IgD-negative memory B cell (primary cell): ENCODE measurements around the gene FBXL17. TPM values are rescaled to one million over a fixed set of nuclear protein-coding genes. Genes with fewer than 3 reads are reported as not detected.
A peak's percentile ranks its signal among the peaks of the same experiment; 100 is the strongest.

Experiments used
- H3K27ac Mint-ChIP-seq, 3 donors: one replicate each; pipeline ENCODE4 v1.8.0; 2020 to 2022; ENCODE audit warnings: mild to moderate bottlenecking in 3 of 3, mixed read lengths in 3 of 3, moderate library complexity in 1 of 3
- H3K27me3 Mint-ChIP-seq: one replicate; pipeline ENCODE4 v1.8.0; 2021; ENCODE audit warnings: mixed read lengths
- H3K36me3 Mint-ChIP-seq: one replicate; pipeline ENCODE4 v1.8.0; 2020; ENCODE audit warnings: mild to moderate bottlenecking, mixed read lengths
- H3K4me1 Mint-ChIP-seq, 3 donors: one replicate each; pipeline ENCODE4 v1.8.0; 2020 to 2022; ENCODE audit warnings: mixed read lengths in 3 of 3, mild to moderate bottlenecking in 1 of 3
- H3K4me3 Mint-ChIP-seq, 4 donors: one replicate each; pipeline ENCODE4 v1.8.0; 2020 to 2022; ENCODE audit warnings: mild to moderate bottlenecking in 4 of 4, mixed read lengths in 4 of 4, moderate library complexity in 3 of 4
- H3K9me3 Mint-ChIP-seq, 3 donors: one replicate each; pipeline ENCODE4 v1.8.0; 2020 to 2021; ENCODE audit warnings: mixed read lengths in 3 of 3, mild to moderate bottlenecking in 1 of 3
- polyA plus RNA-seq: library from polyadenylated mRNA; unstranded; fragments of 300-500 nt; fragmentation: Illumina TruSeq; gene quantifications from one replicate; pipeline ENCODE4 v1.2.3, GENCODE V29; 2021

Gene FBXL17
- polyA plus RNA-seq, 1 donor from 2014 or later = 4.7 TPM

DNA sequence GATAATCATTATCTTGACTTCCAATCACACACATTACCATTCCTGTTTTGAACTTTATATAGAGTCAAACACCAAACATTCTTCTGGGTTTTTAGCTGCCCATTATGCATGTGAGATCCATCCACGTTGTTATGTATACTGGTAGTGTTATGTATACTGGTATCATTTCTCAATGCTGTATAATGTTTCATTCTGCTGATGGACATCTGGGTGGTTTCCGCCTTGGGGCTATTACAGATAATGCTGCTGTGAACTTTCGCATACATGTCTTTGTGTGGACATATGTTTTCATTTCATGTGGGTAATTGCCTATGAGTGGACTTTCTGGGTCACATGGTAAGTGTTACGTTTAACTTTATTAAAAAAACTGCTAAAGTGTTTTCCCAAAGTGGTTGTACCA lies 493.4 kb downstream of the FBXL17 start:
- no peaks in the 10 kb centered on the region for H3K27me3 Mint-ChIP-seq
- H3K9me3 Mint-ChIP-seq = no peaks in the 10 kb centered on the region
- H3K4me1 Mint-ChIP-seq = no peaks in the 10 kb centered on the region
- peaks cover 2% of the 10 kb centered on the region for H3K36me3 Mint-ChIP-seq
- H3K27ac Mint-ChIP-seq = no peak overlapping the region
- no peak overlapping the region for H3K4me3 Mint-ChIP-seq

DNA sequence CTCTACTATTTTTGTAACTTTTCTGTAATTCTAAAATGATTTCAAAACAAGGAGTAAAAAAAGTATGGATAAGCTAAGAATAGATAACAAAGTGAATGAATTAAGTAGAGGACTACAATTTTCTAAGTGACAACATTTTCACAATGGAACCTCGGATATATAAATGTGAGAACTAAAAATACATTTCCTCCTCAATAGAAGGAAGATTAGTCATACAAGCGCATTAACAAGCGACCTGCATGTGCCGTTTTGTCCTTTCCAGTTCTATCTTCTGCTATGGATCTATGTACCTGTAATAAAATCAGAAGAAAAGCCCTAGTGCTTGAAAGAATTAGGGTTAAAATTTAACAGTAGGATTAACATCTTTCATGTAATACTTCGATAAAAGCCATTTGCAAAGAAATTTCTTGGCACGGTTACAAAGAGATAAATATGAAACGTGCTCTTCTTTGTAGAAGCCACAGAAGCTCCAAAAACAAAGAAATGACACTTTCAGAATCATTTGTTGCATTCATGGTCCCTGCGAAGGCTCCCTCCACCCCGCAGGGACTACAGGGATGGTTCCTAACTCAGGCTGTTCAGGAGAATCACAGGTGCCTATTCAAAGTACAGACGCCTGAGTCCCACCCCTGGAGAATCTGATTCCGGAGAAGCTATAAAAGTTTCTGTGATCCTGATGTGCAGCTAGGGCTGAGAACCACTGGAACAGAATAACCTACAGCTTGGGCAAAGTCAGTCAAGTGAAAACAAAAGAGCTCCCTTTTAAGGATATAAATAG lies 494.5 kb downstream of the FBXL17 start:
- Mint-ChIP-seq H3K4me1 (no peaks in the 10 kb centered on the region), H3K36me3 (peaks cover 2% of the 10 kb centered on the region), H3K9me3 (no peaks in the 10 kb centered on the region), H3K27ac (no peak overlapping the region), H3K4me3 (no peak overlapping the region), H3K27me3 (no peaks in the 10 kb centered on the region)

DNA sequence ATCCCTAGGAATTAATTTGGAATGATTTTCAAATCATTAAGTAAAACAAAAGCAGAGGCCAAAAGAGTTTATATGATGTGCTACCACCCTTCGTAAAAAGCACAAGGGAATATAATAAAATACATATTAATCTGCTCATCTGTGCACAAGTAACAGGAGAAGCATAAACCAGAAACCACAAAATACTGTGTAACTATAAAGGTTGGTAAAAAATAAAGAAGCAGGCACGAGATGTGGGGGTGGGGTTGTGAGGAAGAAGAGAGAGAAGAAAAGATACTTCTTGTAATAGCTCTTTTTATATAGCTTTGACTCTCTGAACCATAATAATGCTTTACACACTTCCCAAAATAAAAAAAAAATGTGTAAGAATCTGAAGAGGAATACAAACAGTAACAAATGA lies 496.3 kb downstream of the FBXL17 start:
- Mint-ChIP-seq H3K36me3 (peaks cover 2% of the 10 kb centered on the region), H3K9me3 (no peaks in the 10 kb centered on the region), H3K27me3 (no peaks in the 10 kb centered on the region), H3K27ac (no peak overlapping the region), H3K4me1 (no peaks in the 10 kb centered on the region), H3K4me3 (no peak overlapping the region)

DNA sequence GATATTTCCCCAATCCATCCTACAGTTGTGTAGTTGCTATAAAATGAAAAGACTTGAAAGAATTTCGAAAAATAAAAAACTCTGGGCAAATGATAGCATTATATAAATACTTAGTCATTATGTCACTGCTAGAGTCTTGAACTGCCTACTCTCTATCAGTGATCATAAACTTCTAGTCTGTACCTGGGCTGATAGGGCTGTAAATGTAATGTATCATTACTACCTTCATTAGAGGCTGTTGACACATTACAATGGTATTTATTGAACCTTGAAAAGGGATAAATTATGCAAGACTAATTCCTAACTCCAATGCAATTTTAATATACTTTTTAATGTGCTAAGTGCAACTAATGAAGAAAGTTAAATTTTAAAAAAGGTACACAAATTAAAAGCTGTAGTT lies 497.0 kb downstream of the FBXL17 start:
- no peak overlapping the region for H3K27ac Mint-ChIP-seq
- no peaks in the 10 kb centered on the region for H3K27me3 Mint-ChIP-seq

DNA sequence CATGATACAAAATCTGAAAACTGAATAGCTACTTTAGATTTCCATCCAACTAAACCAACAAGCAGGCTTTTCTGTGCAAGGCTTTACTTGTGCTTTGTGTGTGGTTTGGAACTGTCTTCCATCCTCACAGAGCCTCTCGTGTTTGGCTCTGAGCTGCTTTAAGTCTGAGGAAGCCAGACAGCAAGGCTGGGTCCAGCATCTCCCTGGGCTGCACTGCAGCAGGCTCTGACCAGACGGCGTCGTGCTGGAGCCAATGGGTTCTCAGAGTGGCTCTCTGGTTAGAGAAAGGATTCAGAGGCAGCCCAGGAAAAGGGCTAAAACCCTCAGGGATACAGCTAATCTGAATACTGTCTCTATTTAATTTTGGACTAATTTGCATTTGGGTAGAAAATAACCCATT lies 503.2 kb downstream of the FBXL17 start:
- Mint-ChIP-seq H3K9me3 (no peaks in the 10 kb centered on the region), H3K4me3 (no peak overlapping the region), H3K4me1 (no peaks in the 10 kb centered on the region), H3K36me3 (peaks cover 12% of the 10 kb centered on the region), H3K27me3 (no peaks in the 10 kb centered on the region), H3K27ac (no peak overlapping the region)

More for the DNA sequence above, 497.0 kb downstream of the FBXL17 start:
- no peaks in the 10 kb centered on the region for H3K4me1 Mint-ChIP-seq
- no peak overlapping the region for H3K4me3 Mint-ChIP-seq
- H3K36me3 Mint-ChIP-seq = peaks cover 4% of the 10 kb centered on the region
- H3K9me3 Mint-ChIP-seq = no peaks in the 10 kb centered on the region

DNA sequence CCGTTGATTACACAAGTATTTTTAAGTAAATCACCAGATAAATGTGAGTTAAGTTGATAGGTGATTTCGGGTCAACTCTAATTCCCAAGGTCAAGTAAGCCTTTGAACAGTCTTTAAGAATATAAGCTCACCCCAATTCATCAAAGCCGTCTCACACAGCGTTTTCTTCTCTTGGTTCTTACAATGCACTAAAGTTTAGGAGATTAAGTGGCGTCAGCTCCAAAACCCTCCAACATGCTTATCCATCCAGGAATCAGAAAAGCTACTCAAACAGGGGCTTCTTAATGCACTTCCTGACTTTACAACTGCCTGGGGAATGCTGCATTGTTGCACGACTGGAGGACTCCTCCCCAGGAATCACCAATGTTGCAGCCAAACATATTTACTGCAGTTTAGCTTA lies 505.0 kb downstream of the FBXL17 start:
- Mint-ChIP-seq H3K4me3 (no peak overlapping the region), H3K9me3 (no peaks in the 10 kb centered on the region), H3K27ac (no peak overlapping the region), H3K4me1 (no peaks in the 10 kb centered on the region), H3K27me3 (no peaks in the 10 kb centered on the region), H3K36me3 (peaks cover 19% of the 10 kb centered on the region)

DNA sequence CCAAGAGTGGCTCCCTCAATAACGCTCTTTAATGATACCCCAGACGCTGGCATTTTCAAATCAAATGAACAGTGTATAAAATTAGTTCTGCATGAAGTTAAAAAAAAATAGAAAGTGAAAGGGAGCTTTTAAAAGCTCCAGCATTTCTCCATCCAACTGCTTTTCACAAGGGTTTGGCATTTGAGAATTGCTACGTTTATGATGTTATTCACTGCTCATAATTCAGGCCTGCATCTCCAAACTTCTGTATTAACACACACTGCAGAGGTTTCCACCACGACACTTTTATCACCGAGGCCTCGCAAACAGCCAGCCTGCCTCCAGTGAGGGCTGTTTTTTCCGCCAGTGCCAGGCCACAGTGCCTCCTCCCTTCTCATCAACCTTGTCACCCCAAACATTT lies 505.6 kb downstream of the FBXL17 start:
- peaks cover 23% of the 10 kb centered on the region for H3K36me3 Mint-ChIP-seq
- H3K27ac Mint-ChIP-seq = no peak overlapping the region
- no peaks in the 10 kb centered on the region for H3K4me1 Mint-ChIP-seq
- no peak overlapping the region for H3K4me3 Mint-ChIP-seq
- H3K9me3 Mint-ChIP-seq = no peaks in the 10 kb centered on the region
- H3K27me3 Mint-ChIP-seq = no peaks in the 10 kb centered on the region

DNA sequence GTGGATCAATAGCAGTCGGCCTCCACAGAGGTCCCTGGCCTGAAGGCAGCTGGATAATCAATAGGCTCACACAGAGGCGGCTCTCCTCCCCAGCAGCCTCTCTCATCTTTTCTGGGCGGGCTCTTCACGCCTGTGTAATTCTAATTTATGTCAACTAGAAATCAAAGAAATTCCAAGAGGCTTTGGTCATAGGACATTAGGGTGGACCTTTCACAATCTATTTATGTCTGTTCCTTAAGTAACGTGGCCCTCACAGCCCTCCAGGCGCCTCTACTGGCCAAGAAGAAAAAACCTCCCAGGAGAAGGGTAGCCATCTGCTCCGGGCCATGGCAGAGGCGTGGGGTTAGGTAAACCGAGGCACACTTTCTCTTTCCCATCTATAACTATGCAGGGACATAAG lies 506.1 kb downstream of the FBXL17 start:
- H3K4me3 Mint-ChIP-seq = no peak overlapping the region
- H3K36me3 Mint-ChIP-seq = peaks cover 25% of the 10 kb centered on the region
- no peak overlapping the region for H3K27ac Mint-ChIP-seq
- no peaks in the 10 kb centered on the region for H3K27me3 Mint-ChIP-seq
- no peaks in the 10 kb centered on the region for H3K4me1 Mint-ChIP-seq
- H3K9me3 Mint-ChIP-seq = no peaks in the 10 kb centered on the region

DNA sequence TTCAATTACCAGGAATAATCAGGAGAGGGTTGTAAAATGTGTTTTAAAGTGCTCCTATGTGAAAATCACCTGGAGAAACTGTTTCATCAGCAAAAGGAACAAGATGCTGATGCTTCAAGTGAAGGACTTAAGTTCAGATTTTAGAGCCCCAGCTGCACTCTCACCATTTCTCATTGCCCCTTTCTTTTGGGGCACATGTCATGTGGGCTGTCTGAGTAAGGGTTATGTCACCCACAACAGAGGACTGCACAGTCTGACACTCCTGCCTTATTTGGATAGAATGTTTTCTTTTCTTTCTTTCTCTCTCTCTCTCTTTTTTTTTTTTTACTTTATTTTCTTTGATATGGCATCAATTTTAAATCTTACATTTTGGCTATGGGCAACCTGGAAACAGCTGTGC lies 507.1 kb downstream of the FBXL17 start:
- H3K9me3 Mint-ChIP-seq = no peaks in the 10 kb centered on the region
- H3K27ac Mint-ChIP-seq = no peak overlapping the region
- peaks cover 24% of the 10 kb centered on the region for H3K36me3 Mint-ChIP-seq

DNA sequence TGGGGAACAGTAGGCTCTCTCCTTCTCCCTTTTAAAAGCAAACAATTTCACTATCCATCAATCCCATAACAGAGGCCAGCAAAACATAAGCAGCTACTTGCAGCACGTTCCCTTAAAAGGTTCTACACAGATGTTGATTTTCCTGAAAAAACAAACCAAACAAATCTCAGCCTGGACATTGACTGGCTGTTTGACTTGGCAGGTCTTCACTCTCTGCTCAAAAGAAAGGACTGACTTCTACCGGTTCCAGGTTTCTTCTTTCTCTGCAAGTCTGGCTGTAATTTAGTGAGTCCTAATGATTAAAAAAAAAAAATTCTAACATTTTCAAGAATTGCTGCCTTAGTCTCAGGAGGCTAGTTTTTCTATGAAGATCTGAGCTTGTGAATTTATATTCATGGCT lies 508.0 kb downstream of the FBXL17 start:
- no peak overlapping the region for H3K27ac Mint-ChIP-seq
- no peaks in the 10 kb centered on the region for H3K27me3 Mint-ChIP-seq
- no peak overlapping the region for H3K4me3 Mint-ChIP-seq
- H3K36me3 Mint-ChIP-seq = peaks cover 20% of the 10 kb centered on the region
- no peaks in the 10 kb centered on the region for H3K4me1 Mint-ChIP-seq
- no peaks in the 10 kb centered on the region for H3K9me3 Mint-ChIP-seq

More for the DNA sequence above, 507.1 kb downstream of the FBXL17 start:
- Mint-ChIP-seq H3K4me3 (no peak overlapping the region), H3K27me3 (no peaks in the 10 kb centered on the region), H3K4me1 (no peaks in the 10 kb centered on the region)

DNA sequence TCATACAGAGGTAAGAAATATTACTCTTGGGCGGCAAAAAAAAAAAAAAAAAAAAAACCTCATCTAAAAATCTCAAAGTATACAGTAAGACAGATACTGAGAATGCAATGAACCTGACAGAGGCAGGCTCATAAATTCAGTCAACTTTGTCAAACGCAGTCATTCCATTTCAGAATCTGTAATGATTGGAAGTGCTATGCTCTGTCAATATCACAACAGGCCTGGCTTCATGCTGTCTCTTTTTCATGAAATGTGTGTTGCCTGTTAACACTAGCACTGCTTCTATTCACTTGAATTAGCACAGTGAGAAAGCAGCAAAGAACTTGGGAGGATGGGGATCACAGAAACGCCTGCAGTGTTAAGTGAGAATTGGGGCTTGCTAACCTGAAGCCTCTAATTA lies 510.9 kb downstream of the FBXL17 start:
- Mint-ChIP-seq H3K27ac (no peak overlapping the region), H3K4me3 (no peak overlapping the region), H3K4me1 (no peaks in the 10 kb centered on the region), H3K36me3 (peaks cover 21% of the 10 kb centered on the region), H3K27me3 (no peaks in the 10 kb centered on the region), H3K9me3 (no peaks in the 10 kb centered on the region)

DNA sequence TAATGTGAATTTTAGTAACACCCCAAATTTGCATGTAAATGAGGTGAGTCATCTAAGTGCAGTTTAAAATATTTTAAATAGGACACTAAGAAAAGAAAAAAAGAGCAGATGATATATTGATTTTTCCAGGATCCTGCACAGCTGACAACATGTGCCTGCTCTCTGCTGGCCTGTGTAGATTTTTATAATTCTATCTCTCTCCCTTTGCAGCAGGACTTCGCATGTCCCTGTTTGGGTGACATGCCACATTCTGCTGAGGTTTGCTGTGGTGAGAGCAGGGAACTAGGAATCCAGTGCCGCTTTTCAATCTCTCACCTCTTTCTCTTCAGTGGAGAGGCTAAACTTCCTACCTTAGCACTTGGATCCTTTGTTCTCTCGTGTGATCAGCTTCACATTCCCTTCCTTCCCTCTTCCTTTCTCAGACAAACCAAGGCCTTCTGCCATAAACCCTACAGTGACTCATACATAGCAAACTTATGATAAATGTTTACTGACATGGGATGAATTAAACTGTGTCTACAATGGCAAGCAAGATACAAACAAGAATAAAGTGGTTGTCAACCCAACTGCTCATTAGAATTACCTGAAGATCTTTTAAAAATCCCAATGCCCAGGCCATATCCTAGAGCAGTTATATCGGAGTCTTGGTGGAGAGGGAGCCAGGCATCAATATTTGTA lies 512.3 kb downstream of the FBXL17 start:
- H3K27me3 Mint-ChIP-seq = no peaks in the 10 kb centered on the region
- H3K27ac Mint-ChIP-seq = no peak overlapping the region

DNA sequence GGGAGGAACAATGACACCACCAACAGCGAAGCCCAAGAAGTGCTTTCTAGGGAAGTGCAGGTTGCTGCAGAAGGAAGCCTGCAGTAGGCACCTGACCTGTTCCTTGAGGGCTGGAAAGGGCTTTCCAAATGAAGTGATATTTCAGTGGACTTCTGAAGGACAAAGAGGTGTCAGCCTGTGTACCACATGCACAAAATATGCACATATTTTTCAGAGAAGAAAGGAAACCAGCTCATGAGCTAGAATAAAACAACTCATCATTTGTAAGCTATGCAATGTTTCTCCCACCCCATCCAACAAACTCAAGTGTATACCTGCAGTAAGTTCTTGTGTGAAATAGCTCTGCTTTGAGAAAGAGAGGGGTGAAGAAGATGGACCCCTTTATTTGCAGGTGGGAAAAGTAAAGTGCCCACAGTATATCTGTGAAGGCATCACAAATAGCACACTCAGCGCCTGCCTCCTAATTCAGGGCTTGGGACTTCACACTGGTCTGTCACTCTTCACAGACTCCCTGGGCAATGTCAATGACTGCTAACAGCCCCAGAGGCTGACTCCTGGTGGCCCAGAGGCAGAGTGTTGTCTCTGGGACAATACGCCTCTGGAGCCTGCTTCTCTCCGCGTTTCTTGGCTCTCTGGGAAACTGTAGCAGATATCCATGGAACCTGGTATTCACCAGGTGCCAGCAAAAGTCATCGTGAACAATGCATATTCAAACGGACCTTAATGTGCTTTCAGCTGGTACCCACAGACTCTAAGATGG lies 513.1 kb downstream of the FBXL17 start:
- no peak overlapping the region for H3K4me3 Mint-ChIP-seq
- peak overlapping the region in 1 of 3 donors; percentile 0 for H3K27ac Mint-ChIP-seq
- peaks cover 0 to 5% (median 0%) of the 10 kb centered on the region in 3 donors for H3K9me3 Mint-ChIP-seq
- no peaks in the 10 kb centered on the region for H3K4me1 Mint-ChIP-seq
- peaks cover 21% of the 10 kb centered on the region for H3K36me3 Mint-ChIP-seq
- no peaks in the 10 kb centered on the region for H3K27me3 Mint-ChIP-seq

More for the DNA sequence above, 512.3 kb downstream of the FBXL17 start:
- H3K9me3 Mint-ChIP-seq = peaks cover 0 to 4% (median 0%) of the 10 kb centered on the region in 3 donors
- no peaks in the 10 kb centered on the region for H3K4me1 Mint-ChIP-seq
- H3K36me3 Mint-ChIP-seq = peaks cover 21% of the 10 kb centered on the region
- H3K4me3 Mint-ChIP-seq = no peak overlapping the region

DNA sequence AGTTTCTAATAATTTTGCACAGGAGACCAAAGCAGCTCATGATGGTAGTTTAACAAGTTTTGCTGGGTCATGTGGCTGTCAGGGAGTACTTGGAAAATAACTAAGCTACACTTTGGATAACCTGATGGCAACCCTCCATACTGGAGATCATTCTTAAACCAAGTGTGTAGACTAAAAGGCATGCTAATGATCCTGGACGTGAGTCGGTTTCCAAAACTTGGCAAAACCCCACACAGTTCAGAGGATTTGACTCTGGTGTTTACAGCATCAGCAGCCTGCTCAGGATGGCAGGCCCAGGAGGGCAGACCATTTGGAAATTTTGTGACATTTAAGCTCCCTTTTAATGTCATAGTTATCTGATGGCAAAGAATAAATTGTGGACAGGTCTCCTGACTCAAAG lies 514.6 kb downstream of the FBXL17 start:
- no peaks in the 10 kb centered on the region for H3K4me1 Mint-ChIP-seq
- peaks cover 15% of the 10 kb centered on the region for H3K36me3 Mint-ChIP-seq
- H3K27ac Mint-ChIP-seq = no peak overlapping the region
- peaks cover 0 to 5% (median 0%) of the 10 kb centered on the region in 3 donors for H3K9me3 Mint-ChIP-seq
- no peaks in the 10 kb centered on the region for H3K27me3 Mint-ChIP-seq
- no peak overlapping the region for H3K4me3 Mint-ChIP-seq

DNA sequence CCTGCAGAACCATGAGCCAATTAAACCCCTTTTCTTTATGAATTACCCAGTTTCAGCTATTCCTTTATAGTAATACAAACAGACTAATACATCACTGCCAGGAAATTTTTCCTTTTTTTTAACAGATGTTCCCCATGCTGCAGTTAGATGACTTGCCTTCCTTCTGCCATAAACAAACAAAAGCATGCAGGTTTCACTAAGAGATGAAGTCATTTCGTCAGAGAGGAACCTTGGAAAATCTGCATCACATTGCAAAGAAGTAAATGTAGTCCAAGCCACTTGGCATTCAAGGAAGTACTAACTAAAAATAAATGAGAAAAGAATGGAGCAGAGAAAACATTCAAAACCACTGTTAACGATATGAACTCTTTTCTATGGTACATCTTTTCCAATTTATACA lies 517.1 kb downstream of the FBXL17 start:
- H3K9me3 Mint-ChIP-seq = peaks cover 0 to 5% (median 0%) of the 10 kb centered on the region in 3 donors
- no peaks in the 10 kb centered on the region for H3K27me3 Mint-ChIP-seq
- H3K27ac Mint-ChIP-seq = no peak overlapping the region
- peaks cover 8% of the 10 kb centered on the region for H3K36me3 Mint-ChIP-seq
- no peaks in the 10 kb centered on the region for H3K4me1 Mint-ChIP-seq
- H3K4me3 Mint-ChIP-seq = no peak overlapping the region
